Psoas muscle (tissue), 8 donors: Measurements from ENCODE around the gene ZBTB33. TPM values are rescaled to one million over a fixed set of nuclear protein-coding genes. Genes with fewer than 3 reads are reported as not detected.

Source experiments
- ATAC-seq, 4 donors: fragments of 200-7000 bp; cut with Tn5 transposase; one replicate each; pipeline ENCODE4 v1.9.1; 2020; ENCODE audit warnings: moderate library complexity in 3 of 4, mild to moderate bottlenecking in 2 of 4
- DNase-seq, 2 donors: peaks; one replicate each; pipeline ENCODE4 v3.0.0-alpha.2; 2020
- H3K27ac ChIP-seq: fragments of 200-600 bp; one replicate; pipeline ENCODE4 v1.8.0; 2022
- H3K27me3 ChIP-seq, 3 donors: fragments of 200-600 bp in 1 of 3; one replicate each; pipeline versions ENCODE4 v1.6.1 to v1.8.0; 2013 to 2022; ENCODE audit warnings: low read length in 2 of 3, mild to moderate bottlenecking in 2 of 3, moderate library complexity in 1 of 3; ENCODE audit not compliant: insufficient read depth in 3 of 3
- H3K36me3 ChIP-seq, 2 donors: fragments of 200-600 bp in 1 of 2; one replicate each; pipeline versions ENCODE4 v1.6.1 to v1.8.0; 2013 to 2022; ENCODE audit warnings: low read depth in 1 of 2, mild to moderate bottlenecking in 1 of 2, moderate library complexity in 1 of 2; ENCODE audit not compliant: insufficient read depth in 1 of 2
- H3K4me1 ChIP-seq: fragments of 200-600 bp; one replicate; pipeline ENCODE4 v1.8.0; 2022
- H3K4me3 ChIP-seq: fragments of 200-600 bp; one replicate; pipeline ENCODE4 v1.8.0; 2022; ENCODE audit warnings: mild to moderate bottlenecking
- H3K9me3 ChIP-seq: fragments of 200-600 bp; one replicate; pipeline ENCODE4 v1.8.0; 2022
- CTCF ChIP-seq: fragments of 200-600 bp; IDR thresholded peaks from one replicate; pipeline ENCODE4 v1.8.0; 2022; ENCODE audit warnings: antibody characterized with exemption
- WGBS, 3 donors: extraction: QIAGEN DNeasy Blood & Tissue Kit; methylation state at CpG; one replicate each; pipeline versions ENCODE4 v1.1.6 to v1.1.7; 2013; 5-methylcytosine and 5-hydroxymethylcytosine counted together
- intact Hi-C, 2 donors: fragments of 100-400 bp; cut with DNase I; formaldehyde crosslinking; loops; one replicate each; pipeline versions ENCODE4 v1.11.0 to v1.14.2; 2022
- polyA plus RNA-seq, 3 donors: library from polyadenylated mRNA; stranded (reverse); fragments of 200-250 nt; gene quantifications; one replicate each; pipeline ENCODE4 v1.2.3, GENCODE V29; 2013
- total RNA-seq, 4 donors: library from RNA; stranded (reverse); fragmentation: NEBNext Ultra II Directional in 2 of 4; extraction: Animal tissue kit (Norgen Biotek cat#: 25700) in 2 of 4; gene quantifications; one replicate each; pipeline versions ENCODE4 v1.2.1 to v1.2.4, GENCODE V29; 2021 to 2023
- donor health status: healthy with polysubstance abuse.
- donor health status: DM: no; HTN: no; CAD: no; lungs with moderate emphysema.
- donor health status: Bipolar disorder and iron deficiency.
- donor health status: healthy.
- donor health status: DM: yes; HTN: yes; CAD: no.
- donor health status: DM: no; HTN: no; CAD: no.
- donor health status: DM: no; HTN: no; CAD: no.
- donor health status: DM: yes; HTN: yes; CAD: no.

Gene ZBTB33
- total and polyA plus RNA-seq, 7 donors = 2.6 to 11.8 (median 7.5) TPM

- DNase-seq (no peak), ATAC-seq (no peak)
- Histone ChIP-seq H3K36me3 (no peaks in the 10 kb centered on the region), H3K4me3 (no peak overlapping the region), H3K9me3 (no peaks in the 10 kb centered on the region), H3K27ac (no peak overlapping the region), H3K4me1 (no peaks in the 10 kb centered on the region), H3K27me3 (peaks cover 0 to 10% (median 0%) of the 10 kb centered on the region in 3 donors)
- intact Hi-C loops = no loop called here
- no peak for TF ChIP-seq CTCF
- 51 to 85% (median 83%) methylated on average over 7 to 8 of the region's 8 CpGs for WGBS, 3 donors
These were observed 12.5 kb downstream of the ZBTB33 start for GRCh38 chrX:120262859-120263708.

DNA sequence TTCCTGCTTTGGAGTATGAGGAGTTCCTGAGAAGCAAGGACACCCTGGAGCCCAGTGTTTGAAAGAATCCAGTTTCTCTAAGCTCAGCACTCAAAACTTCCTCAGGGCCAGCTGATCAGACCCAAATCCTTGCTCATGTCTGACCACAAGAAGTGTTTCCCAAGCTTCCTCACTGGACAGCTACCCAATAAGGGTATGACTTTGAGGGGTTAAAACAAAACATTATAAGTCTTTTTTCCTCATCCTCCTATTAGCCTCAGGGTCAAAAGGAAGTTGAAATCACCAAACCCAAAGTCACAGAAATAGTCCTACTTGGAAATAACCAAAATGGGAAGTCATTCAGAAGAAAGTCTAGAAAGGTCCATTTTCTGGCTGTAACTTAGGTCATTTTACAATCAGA is 13.7 kb downstream of the ZBTB33 start:
- no peak for ATAC-seq

DNA sequence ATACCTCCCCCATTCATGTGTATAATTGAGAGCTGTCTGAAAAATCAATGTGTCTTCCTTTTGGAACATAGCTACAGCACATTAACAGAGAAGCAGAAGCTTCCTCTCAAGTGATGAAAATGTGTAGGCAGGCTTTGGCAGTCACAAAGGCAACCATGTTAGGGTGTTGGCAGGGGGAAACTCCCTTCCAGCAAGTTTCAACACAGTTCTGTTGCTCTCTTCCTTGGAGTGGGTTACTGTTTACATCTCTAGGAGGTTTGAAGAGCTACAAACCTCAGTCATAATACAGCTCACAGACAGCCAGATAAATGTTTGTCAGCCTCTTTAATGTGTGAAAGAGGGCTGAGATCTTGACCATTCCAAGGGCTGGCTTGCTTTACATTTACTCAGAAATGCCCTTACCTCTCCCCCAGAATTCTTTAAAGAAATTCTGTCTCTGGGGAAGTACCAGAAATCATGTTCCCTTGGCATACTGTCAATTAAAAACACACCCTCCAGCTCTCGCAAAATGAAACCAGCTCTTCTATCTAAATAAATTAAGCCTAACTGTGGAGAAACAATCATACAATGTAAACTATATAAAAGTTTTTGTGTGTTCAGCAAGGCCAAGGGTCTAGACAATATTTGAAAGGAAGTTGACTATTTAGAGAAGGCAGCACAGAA is 18.9 kb downstream of the ZBTB33 start:
- no peak for DNase-seq
- ATAC-seq = no peak
- intact Hi-C loops = no loop called here
- Histone ChIP-seq H3K27ac (no peak overlapping the region), H3K36me3 (no peaks in the 10 kb centered on the region), H3K4me3 (no peak overlapping the region), H3K9me3 (no peaks in the 10 kb centered on the region), H3K4me1 (no peaks in the 10 kb centered on the region), H3K27me3 (peaks cover 0 to 3% (median 0%) of the 10 kb centered on the region in 3 donors)
- 24 to 53% (median 51%) methylated on average over 1 of the region's 1 CpG for WGBS, 3 donors
- TF ChIP-seq CTCF = no peak

More for the DNA sequence above, 13.7 kb downstream of the ZBTB33 start:
- no peak overlapping the region for H3K4me3 ChIP-seq
- DNase-seq = no peak
- no peaks in the 10 kb centered on the region for H3K36me3 ChIP-seq
- H3K27ac ChIP-seq = no peak overlapping the region
- H3K27me3 ChIP-seq = peaks cover 0 to 4% (median 0%) of the 10 kb centered on the region in 3 donors
- intact Hi-C loops = no loop called here
- no peaks in the 10 kb centered on the region for H3K9me3 ChIP-seq
- no peak for TF ChIP-seq CTCF
- H3K4me1 ChIP-seq = no peaks in the 10 kb centered on the region

DNA sequence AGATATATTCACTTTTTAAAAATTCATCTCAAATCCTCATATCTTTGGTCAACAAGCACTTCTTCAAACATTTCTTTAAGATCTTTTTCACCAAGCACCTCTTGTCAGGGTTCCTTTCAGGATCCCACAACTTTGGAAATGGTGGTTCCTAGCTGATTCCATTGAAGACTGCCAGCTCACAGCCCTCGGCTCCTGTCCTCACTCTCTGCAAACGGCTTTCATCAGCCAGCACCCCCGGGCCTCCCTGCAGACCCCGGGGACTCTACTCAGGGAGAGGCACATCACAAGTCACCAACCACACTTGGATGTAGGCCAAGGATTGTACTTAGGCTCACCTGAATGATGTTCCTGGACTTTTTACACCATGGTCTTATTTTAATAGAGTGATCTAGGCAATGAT is 20.0 kb downstream of the ZBTB33 start:
- no peaks in the 10 kb centered on the region for H3K36me3 ChIP-seq
- intact Hi-C loops = no loop called here
- no peak overlapping the region for H3K27ac ChIP-seq
- H3K9me3 ChIP-seq = no peaks in the 10 kb centered on the region
- no peak overlapping the region for H3K4me3 ChIP-seq
- WGBS, 3 donors = 68 to 94% (median 76%) methylated on average over 4 of the region's 4 CpGs
- no peak for TF ChIP-seq CTCF
- DNase-seq = no peak
- H3K27me3 ChIP-seq = peaks cover 0 to 3% (median 0%) of the 10 kb centered on the region in 3 donors
- H3K4me1 ChIP-seq = no peaks in the 10 kb centered on the region
- ATAC-seq = no peak
